Ovary (tissue), 9 donors: Measurements from ENCODE around the gene HOXA4. TPM values are rescaled to one million over a fixed set of nuclear protein-coding genes. Genes with fewer than 3 reads are reported as not detected.

ENCODE experiments used
- DNase-seq, 5 donors: peaks; one replicate each; pipeline ENCODE4 v3.0.0-alpha.2; 2019 to 2020
- H3K27ac ChIP-seq, 2 donors: fragments of 200-600 bp; one replicate each; pipeline versions ENCODE4 v1.5.1 to v1.8.0; 2019 to 2022
- H3K27me3 ChIP-seq: fragments of 200-600 bp; one replicate; pipeline ENCODE4 v1.8.0; 2022
- H3K36me3 ChIP-seq: fragments of 200-600 bp; sonication (generic); one replicate; pipeline ENCODE4 v1.5.1; 2019
- H3K4me1 ChIP-seq: one replicate; pipeline ENCODE4 v1.8.1; 2013; ENCODE audit warnings: mild to moderate bottlenecking, moderate library complexity; ENCODE audit not compliant: insufficient read depth
- H3K4me3 ChIP-seq: fragments of 200-600 bp; sonication (generic); one replicate; pipeline ENCODE4 v1.5.1; 2017
- H3K9me3 ChIP-seq, 2 donors: fragments of 200-600 bp in 1 of 2; sonication (generic) in 1 of 2; one replicate each; pipeline versions ENCODE4 v1.5.1 to v1.8.1; 2013 to 2019; ENCODE audit warnings: mild to moderate bottlenecking in 1 of 2, moderate library complexity in 1 of 2
- CTCF ChIP-seq, 3 donors: fragments of 450-650 bp in 2 of 3; fragments of 200-600 bp in 1 of 3; IDR thresholded peaks; one replicate each; pipeline versions ENCODE4 v1.5.1 to v1.8.0; 2016 to 2022; ENCODE audit warnings: antibody characterized with exemption in 3 of 3, mild to moderate bottlenecking in 1 of 3
- EP300 ChIP-seq: sonication (generic); formaldehyde crosslinking; IDR thresholded peaks from one replicate; pipeline ENCODE4 v1.6.1; 2017; ENCODE audit warnings: antibody characterized with exemption
- POLR2A ChIP-seq: fragments of 450-650 bp; IDR thresholded peaks from one replicate; pipeline ENCODE4 v1.6.1; 2017; ENCODE audit warnings: antibody characterized with exemption, mild to moderate bottlenecking, moderate library complexity
- WGBS, 3 donors: extraction: QIAGEN DNeasy Blood & Tissue Kit in 1 of 3; methylation state at CpG; one replicate each; pipeline versions ENCODE4 v1.1.5 to v1.1.7; 2013 to 2017; 5-methylcytosine and 5-hydroxymethylcytosine counted together
- intact Hi-C, 4 donors: fragments of 100-400 bp; cut with DNase I; formaldehyde crosslinking; loops; one replicate each; pipeline versions ENCODE4 v1.11.0 to v1.15.1; 2022 to 2023
- polyA plus RNA-seq, 2 donors: library from polyadenylated mRNA; stranded (reverse); fragments of 200-250 nt in 1 of 2; fragments of 350-450 nt in 1 of 2; fragmentation: Illumina TruSeq in 1 of 2; extraction: RNeasy Lipid Tissue Mini Kit (QIAGEN cat#74804) in 1 of 2; gene quantifications; one replicate each; pipeline ENCODE4 v1.2.3, GENCODE V29; 2013 to 2014
- total RNA-seq, 7 donors: library from RNA; depleted of rRNA in 2 of 7; stranded (reverse); fragments of >200 nt in 2 of 7; fragmentation: NEBNext Ultra II Directional in 3 of 7; extraction: Animal tissue kit (Norgen Biotek cat#: 25700) in 3 of 7; gene quantifications; one replicate each; pipeline versions ENCODE4 v1.1.0 to v1.2.4, GENCODE V29; 2016 to 2023
- donor health status: DM: no; HTN: no; CAD: no; lungs with moderate emphysema.
- donor health status: DM: no; HTN: no; CAD: no.
- donor health status: Bipolar disorder and iron deficiency.
- donor health status: DM: yes; HTN: yes; CAD: no.
- donor health status: DM: no; HTN: no; CAD: no.
- donor health status: DM: yes; HTN: yes; CAD: no.

Gene HOXA4
- total and polyA plus RNA-seq, 9 donors: 0.22 to 34.0 (median 3.5) TPM

GRCh38 chr7:27165996-27166530 is 35.5 kb upstream of the HOXA4 start:
- H3K27me3 ChIP-seq: peaks cover 22% of the 10 kb centered on the region
- DNase-seq: no peak
- H3K4me1 ChIP-seq: no peaks in the 10 kb centered on the region
- H3K27ac ChIP-seq: no peak overlapping the region
- no peaks in the 10 kb centered on the region for H3K9me3 ChIP-seq
- TF ChIP-seq POLR2A (no peak), EP300 (no peak), CTCF (IDR thresholded peaks at IDR 0.05) (no peak)
- 6 to 18% (median 7%) methylated on average over 43 to 46 of the region's 46 CpGs for WGBS, 3 donors
- intact Hi-C loops: loop anchor here in 3 of 4 donors (5.0 to 10.0 kb wide), 3 partner anchors 791 to 1281 kb away; no protein-coding TSS in a partner anchor
- peak overlapping the region; percentile 53 for H3K4me3 ChIP-seq
- no peaks in the 10 kb centered on the region for H3K36me3 ChIP-seq

- intact Hi-C loops: loop anchor here in 3 of 4 donors (5.0 to 10.0 kb wide), 3 partner anchors 791 to 1281 kb away; no protein-coding TSS in a partner anchor
- 4 to 5% (median 5%) methylated on average over 75 to 82 of the region's 82 CpGs for WGBS, 3 donors
- H3K9me3 ChIP-seq: no peaks in the 10 kb centered on the region
- H3K27me3 ChIP-seq: peaks cover 18% of the 10 kb centered on the region
- peaks cover 2% of the 10 kb centered on the region for H3K4me1 ChIP-seq
- no peak within 1 kb of the TSS for H3K27ac ChIP-seq
- no peak for DNase-seq
- TF ChIP-seq CTCF (IDR thresholded peaks at IDR 0.05) (no peak), POLR2A (no peak), EP300 (no peak)
- peak within 1 kb of the TSS; percentile 53 for H3K4me3 ChIP-seq
- H3K36me3 ChIP-seq: no peaks in the 10 kb centered on the region
Observed at GRCh38 chr7:27165089-27165995, 34.8 kb upstream of the HOXA4 start, which contains the start of gene HOXA9. Gene HOXA9, minus strand, starts transcription at chr7:27165537. Its CDS starts 80 bp downstream, at chr7:27165457.

- DNase-seq: no peak
- H3K27me3 ChIP-seq: peaks cover 11% of the 10 kb centered on the region
- peaks cover 2% of the 10 kb centered on the region for H3K4me1 ChIP-seq
- WGBS, 3 donors: 8 to 14% (median 8%) methylated on average over 44 to 47 of the region's 47 CpGs
- H3K4me3 ChIP-seq: peak overlapping the region; percentile 53
- TF ChIP-seq EP300 (no peak), POLR2A (no peak)
- no peaks in the 10 kb centered on the region for H3K36me3 ChIP-seq
- H3K9me3 ChIP-seq: no peaks in the 10 kb centered on the region
- intact Hi-C loops: loop anchor here (5.0 to 10.0 kb wide), 5 partner anchors 790 to 1280 kb away; no protein-coding TSS in a partner anchor
- no peak overlapping the region for H3K27ac ChIP-seq
Observed at GRCh38 chr7:27164367-27165088, 34.0 kb upstream of the HOXA4 start.

GRCh38 chr7:27164045-27164366 is 33.4 kb upstream of the HOXA4 start:
- intact Hi-C loops: loop anchor here in 3 of 4 donors (5.0 to 10.0 kb wide), 4 partner anchors 789 to 1279 kb away; no protein-coding TSS in a partner anchor
- TF ChIP-seq EP300: no peak
- peaks cover 2% of the 10 kb centered on the region for H3K4me1 ChIP-seq
- 49 to 59% (median 54%) methylated on average over 12 of the region's 12 CpGs for WGBS, 3 donors
- no peaks in the 10 kb centered on the region for H3K36me3 ChIP-seq
- peak overlapping the region; percentile 53 for H3K4me3 ChIP-seq
- peaks cover 11% of the 10 kb centered on the region for H3K27me3 ChIP-seq
- no peaks in the 10 kb centered on the region for H3K9me3 ChIP-seq
- no peak overlapping the region for H3K27ac ChIP-seq
- DNase-seq: no peak
